Neural crest cell (in vitro differentiated cells): ENCODE measurements around the gene FGFR4. TPM values are rescaled to one million over a fixed set of nuclear protein-coding genes. Genes with fewer than 3 reads are reported as not detected.

Experiments used
- DNase-seq: peaks from one replicate; pipeline ENCODE4 v3.0.0; 2021; ENCODE audit warnings: low read depth, mixed read lengths, low spot score
- H3K27ac Mint-ChIP-seq: one replicate; pipeline ENCODE4 v1.8.0; 2021; ENCODE audit warnings: mild to moderate bottlenecking, mixed read lengths; ENCODE audit not compliant: unreplicated experiment
- H3K27me3 Mint-ChIP-seq: 2 replicates; pipeline ENCODE4 v1.8.0; 2021; ENCODE audit warnings: low read depth, mild to moderate bottlenecking, mixed read lengths
- H3K36me3 Mint-ChIP-seq: 2 replicates; pipeline ENCODE4 v1.8.0; 2021; ENCODE audit warnings: low read depth, mild to moderate bottlenecking, mixed read lengths
- H3K4me1 Mint-ChIP-seq: 2 replicates; pipeline ENCODE4 v1.8.0; 2021; ENCODE audit warnings: mixed read lengths
- H3K4me3 Mint-ChIP-seq: one replicate; pipeline ENCODE4 v1.8.0; 2021; ENCODE audit warnings: mild to moderate bottlenecking, mixed read lengths
- H3K9me3 Mint-ChIP-seq: 2 replicates; pipeline ENCODE4 v1.8.0; 2021; ENCODE audit warnings: mixed read lengths
- total RNA-seq: library from RNA; stranded (reverse); gene quantifications from 2 replicates; pipeline ENCODE4 v1.2.1, GENCODE V29; 2021
- TF ChIP-seq, protein P1 (sequence below): fragments of 200-600 bp; sonication (generic); conservative IDR thresholded peaks from 2 replicates; pipeline ENCODE4 v1.5.0; 2021; ENCODE audit warnings: antibody characterized with exemption, mild to moderate bottlenecking

FGFR4 gene
- total RNA-seq, 1 donor from 2014 or later = 5.4 TPM

DNA sequence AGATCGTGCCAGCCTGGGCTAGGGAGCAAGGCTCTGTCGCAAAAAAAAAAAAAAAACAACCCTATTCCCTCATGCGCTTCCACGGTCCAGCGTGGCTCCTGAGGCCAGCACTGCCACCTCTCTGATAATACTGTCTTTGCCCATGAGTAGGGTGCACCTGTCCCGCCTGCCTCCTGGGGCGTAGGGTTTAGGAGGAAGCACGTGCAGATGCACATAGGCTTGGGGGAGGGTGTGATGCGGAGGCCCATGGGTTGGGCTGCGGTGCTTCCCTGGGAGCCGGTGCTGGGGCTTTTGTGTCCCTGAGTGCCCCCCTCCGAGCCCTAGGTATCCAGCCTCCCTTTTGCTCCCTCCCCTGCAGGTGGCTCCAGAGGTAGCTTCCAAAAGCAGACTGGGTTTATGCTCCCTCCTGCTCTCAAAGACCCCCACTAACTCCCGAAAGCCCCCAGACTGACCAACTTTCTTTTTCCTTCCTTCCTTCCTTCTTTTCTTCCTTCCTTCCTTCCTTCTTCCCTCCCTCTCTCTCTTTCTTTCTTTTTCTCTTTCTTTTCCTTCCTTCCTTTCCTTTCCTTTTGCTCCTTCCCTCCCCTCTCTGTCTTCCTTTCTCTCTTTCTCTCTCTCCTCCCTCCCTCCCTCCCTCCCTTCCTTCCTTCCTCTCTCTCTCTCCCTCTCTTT lies 12.8 kb downstream of the FGFR4 start:
- DNase-seq = no peak
- H3K4me3 Mint-ChIP-seq = no peak overlapping the region
- TF ChIP-seq, protein P1, sequence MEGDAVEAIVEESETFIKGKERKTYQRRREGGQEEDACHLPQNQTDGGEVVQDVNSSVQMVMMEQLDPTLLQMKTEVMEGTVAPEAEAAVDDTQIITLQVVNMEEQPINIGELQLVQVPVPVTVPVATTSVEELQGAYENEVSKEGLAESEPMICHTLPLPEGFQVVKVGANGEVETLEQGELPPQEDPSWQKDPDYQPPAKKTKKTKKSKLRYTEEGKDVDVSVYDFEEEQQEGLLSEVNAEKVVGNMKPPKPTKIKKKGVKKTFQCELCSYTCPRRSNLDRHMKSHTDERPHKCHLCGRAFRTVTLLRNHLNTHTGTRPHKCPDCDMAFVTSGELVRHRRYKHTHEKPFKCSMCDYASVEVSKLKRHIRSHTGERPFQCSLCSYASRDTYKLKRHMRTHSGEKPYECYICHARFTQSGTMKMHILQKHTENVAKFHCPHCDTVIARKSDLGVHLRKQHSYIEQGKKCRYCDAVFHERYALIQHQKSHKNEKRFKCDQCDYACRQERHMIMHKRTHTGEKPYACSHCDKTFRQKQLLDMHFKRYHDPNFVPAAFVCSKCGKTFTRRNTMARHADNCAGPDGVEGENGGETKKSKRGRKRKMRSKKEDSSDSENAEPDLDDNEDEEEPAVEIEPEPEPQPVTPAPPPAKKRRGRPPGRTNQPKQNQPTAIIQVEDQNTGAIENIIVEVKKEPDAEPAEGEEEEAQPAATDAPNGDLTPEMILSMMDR = no peak
- H3K4me1 Mint-ChIP-seq = peaks cover 15% of the 10 kb centered on the region
- no peaks in the 10 kb centered on the region for H3K9me3 Mint-ChIP-seq
- H3K27ac Mint-ChIP-seq = no peak overlapping the region
- no peaks in the 10 kb centered on the region for H3K27me3 Mint-ChIP-seq
- H3K36me3 Mint-ChIP-seq = no peaks in the 10 kb centered on the region

DNA sequence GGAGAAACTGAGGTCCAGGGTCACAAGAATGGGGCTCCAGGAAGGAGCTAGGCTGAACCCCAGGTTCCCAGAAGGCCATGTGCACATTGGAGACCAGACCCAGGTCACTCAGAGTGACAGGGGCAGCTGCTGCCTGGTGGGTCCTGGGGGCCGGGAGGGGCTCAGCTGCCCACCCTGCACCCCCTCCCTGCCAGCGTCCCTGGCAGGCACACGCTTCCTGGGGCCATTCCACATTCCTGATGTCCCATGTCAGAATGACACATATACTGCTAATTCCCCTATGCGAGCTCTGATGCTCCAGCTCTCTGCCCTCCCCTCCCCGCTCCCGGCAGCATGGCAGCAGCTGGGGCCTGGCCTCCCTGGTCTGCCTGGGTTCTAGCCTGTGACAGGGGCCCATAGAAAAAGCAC lies 14.0 kb downstream of the FGFR4 start:
- TF ChIP-seq, protein P1 = no peak
- Mint-ChIP-seq H3K4me3 (no peak overlapping the region), H3K27me3 (no peaks in the 10 kb centered on the region), H3K4me1 (peaks cover 7% of the 10 kb centered on the region), H3K9me3 (no peaks in the 10 kb centered on the region), H3K36me3 (no peaks in the 10 kb centered on the region), H3K27ac (no peak overlapping the region)
- DNase-seq = no peak

DNA sequence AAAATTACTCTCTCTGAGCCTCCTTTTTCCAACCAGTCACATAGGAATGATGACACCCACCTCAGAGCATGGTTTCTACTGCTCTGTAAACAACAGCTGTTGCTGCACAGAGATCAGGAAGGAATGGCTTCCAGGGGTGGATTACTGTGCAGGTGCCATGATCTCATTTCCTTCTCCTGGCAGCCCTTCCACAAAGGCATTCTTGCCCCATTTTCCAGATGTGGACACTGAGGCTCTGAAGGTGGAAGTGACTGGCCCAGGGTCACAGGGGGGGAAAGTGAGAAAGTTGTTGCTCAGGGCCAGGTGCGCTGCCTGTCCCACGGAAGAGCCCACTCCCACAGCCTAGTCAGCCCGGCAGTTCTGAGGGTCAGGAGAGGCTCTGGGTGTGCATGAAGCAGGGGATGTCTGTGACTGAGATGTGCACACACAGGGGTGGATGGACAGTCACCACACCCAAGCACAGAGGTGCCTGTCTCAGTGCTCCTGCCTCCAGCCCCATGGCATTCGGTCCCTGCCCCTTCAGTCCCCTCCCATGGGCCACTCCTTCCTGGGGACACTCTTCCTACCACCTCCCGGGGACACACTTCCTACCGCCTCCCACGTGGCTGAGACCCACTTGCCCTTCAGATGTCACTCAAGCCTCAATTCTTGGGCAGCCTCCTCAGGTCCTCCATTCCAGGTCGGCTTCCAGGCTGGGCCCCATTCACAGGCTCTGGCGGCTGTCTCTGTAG lies 17.0 kb downstream of the FGFR4 start:
- DNase-seq = no peak
- Mint-ChIP-seq H3K27ac (peak overlapping the region; percentile 71), H3K36me3 (no peaks in the 10 kb centered on the region), H3K9me3 (no peaks in the 10 kb centered on the region), H3K4me1 (peaks cover 4% of the 10 kb centered on the region), H3K4me3 (no peak overlapping the region), H3K27me3 (no peaks in the 10 kb centered on the region)
- TF ChIP-seq, protein P1 = no peak

DNA sequence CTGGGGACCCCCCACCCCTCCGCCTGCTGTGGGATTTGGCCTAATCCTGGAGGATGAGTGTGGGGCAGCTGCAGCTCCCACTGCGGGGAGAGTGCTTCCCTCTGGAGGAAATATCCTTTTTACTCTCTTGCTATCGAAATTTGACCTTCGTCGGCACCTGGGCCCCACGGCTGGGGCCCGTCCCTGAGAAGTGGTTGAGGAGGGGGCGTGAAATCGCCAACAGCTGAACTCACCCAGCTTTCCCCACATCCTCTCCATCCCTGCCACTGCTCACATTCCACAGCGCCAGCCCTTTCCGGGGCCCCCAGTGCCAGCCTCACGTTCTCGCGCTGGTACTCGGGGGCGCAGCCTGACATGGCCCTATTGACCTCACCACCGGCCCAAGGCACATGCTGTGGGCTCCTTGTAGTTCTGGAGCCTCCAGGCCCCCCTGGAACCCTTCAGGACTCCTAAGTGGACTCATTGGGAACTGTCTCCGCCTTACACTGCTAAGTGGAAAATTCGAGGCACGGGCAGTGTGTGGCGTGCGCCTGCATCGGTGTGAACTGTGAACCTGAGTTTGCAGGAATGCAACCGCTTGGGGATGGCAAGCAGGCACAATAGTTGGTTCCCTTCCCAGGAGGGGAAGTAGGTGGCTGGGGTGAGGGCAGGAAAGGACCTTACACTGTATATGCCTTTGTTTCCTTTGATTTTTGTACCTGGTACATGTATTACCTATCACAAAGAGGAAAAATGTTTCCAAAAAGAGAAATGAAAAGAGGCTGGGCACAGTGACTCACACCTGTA lies 19.2 kb downstream of the FGFR4 start:
- Mint-ChIP-seq H3K4me1 (peaks cover 4% of the 10 kb centered on the region), H3K9me3 (no peaks in the 10 kb centered on the region), H3K4me3 (no peak overlapping the region), H3K27ac (no peak overlapping the region), H3K27me3 (no peaks in the 10 kb centered on the region), H3K36me3 (no peaks in the 10 kb centered on the region)
- DNase-seq = no peak
- TF ChIP-seq, protein P1 = no peak

DNA sequence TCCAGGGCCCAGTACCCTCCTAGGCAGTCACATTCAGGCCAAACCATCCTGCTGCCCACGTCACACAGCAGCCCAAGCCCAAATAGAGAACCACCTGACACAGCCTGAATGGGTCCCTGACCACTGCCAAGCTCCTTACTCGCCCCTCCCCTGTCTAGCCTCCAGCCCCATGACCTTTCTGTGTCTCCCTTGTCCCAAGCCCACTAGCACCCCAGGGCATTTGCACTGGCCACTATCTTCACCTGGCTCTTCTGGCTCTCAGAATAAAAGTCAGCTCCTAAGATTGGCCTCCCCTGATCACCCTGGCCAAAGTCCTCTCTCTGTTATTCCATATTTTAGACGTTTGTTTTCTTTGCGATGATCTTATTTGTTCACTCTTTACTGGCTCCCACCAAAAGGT lies 20.4 kb downstream of the FGFR4 start:
- Mint-ChIP-seq H3K9me3 (no peaks in the 10 kb centered on the region), H3K27me3 (no peaks in the 10 kb centered on the region), H3K27ac (peak overlapping the region; percentile 75), H3K36me3 (no peaks in the 10 kb centered on the region), H3K4me3 (no peak overlapping the region), H3K4me1 (peaks cover 4% of the 10 kb centered on the region)
- TF ChIP-seq, protein P1 = no peak
- DNase-seq = no peak
